ENCODE results near the gene KCNIP3. TPM values are rescaled to one million over a fixed set of nuclear protein-coding genes. Genes with fewer than 3 reads are reported as not detected.
A peak's percentile ranks its signal among the peaks of the same experiment; 100 is the strongest.

KCNIP3 gene
- total RNA-seq, 3 donors from 2014 or later = 3.0 to 12.5 (median 4.1) TPM

- H3K4me3 ChIP-seq = no peak overlapping the region
- no peaks in the 10 kb centered on the region for H3K36me3 ChIP-seq (ENCODE audit: low read depth)
These were observed 47.5 kb downstream of the KCNIP3 start for GRCh38 chr2:95344656-95345055.

GRCh38 chr2:95345081-95345562, 48.0 kb downstream of the KCNIP3 start:
- intact Hi-C loops (cut with DNase I, micrococcal nuclease) = no loop called here
- H3K9me3 ChIP-seq = no peaks in the 10 kb centered on the region
- ATAC-seq = no peak
- no peak for DNase-seq
- no peaks in the 10 kb centered on the region for H3K4me1 ChIP-seq (ENCODE audit: low read depth)
- no peak overlapping the region for H3K4me3 ChIP-seq
- no peak for TF ChIP-seq CTCF (IDR thresholded peaks at IDR 0.05)
- no peaks in the 10 kb centered on the region for H3K36me3 ChIP-seq (ENCODE audit: low read depth)

More at GRCh38 chr2:95344656-95345055, 47.5 kb downstream of the KCNIP3 start:
- H3K4me1 ChIP-seq (ENCODE audit: low read depth) = no peaks in the 10 kb centered on the region
- DNase-seq (no peak), ATAC-seq (no peak)
- no peak for TF ChIP-seq CTCF (IDR thresholded peaks at IDR 0.05)
- no peaks in the 10 kb centered on the region for H3K9me3 ChIP-seq
- intact Hi-C loops (cut with DNase I, micrococcal nuclease) = no loop called here

- peak; percentile 81 for TF ChIP-seq CTCF (IDR thresholded peaks at IDR 0.05)
- intact Hi-C loops (cut with DNase I, micrococcal nuclease) = no loop called here
These were observed 48.5 kb downstream of the KCNIP3 start for GRCh38 chr2:95345563-95346230.

GRCh38 chr2:95346231-95346737, 49.1 kb downstream of the KCNIP3 start:
- H3K9me3 ChIP-seq = no peaks in the 10 kb centered on the region
- intact Hi-C loops (cut with DNase I, micrococcal nuclease) = no loop called here
- ATAC-seq (peak; percentile 84), DNase-seq (peak in 2 of 3 donors; percentile 67 to 84)
- H3K4me3 ChIP-seq = peak overlapping the region; percentile 15
- TF ChIP-seq CTCF (IDR thresholded peaks at IDR 0.05) = no peak
- H3K36me3 ChIP-seq (ENCODE audit: low read depth) = no peaks in the 10 kb centered on the region
- no peaks in the 10 kb centered on the region for H3K4me1 ChIP-seq (ENCODE audit: low read depth)

More at GRCh38 chr2:95345563-95346230, 48.5 kb downstream of the KCNIP3 start:
- no peaks in the 10 kb centered on the region for H3K4me1 ChIP-seq (ENCODE audit: low read depth)
- DNase-seq (peak; percentile 83 to 93 (median 89)), ATAC-seq (peak; percentile 95)
- H3K36me3 ChIP-seq (ENCODE audit: low read depth) = no peaks in the 10 kb centered on the region
- H3K9me3 ChIP-seq = no peaks in the 10 kb centered on the region
- H3K4me3 ChIP-seq = peak overlapping the region; percentile 15

GRCh38 chr2:95346738-95347671, 49.9 kb downstream of the KCNIP3 start:
- no peaks in the 10 kb centered on the region for H3K9me3 ChIP-seq
- ATAC-seq = no peak
- no peak for TF ChIP-seq CTCF (IDR thresholded peaks at IDR 0.05)
- intact Hi-C loops (cut with DNase I, micrococcal nuclease) = no loop called here
- H3K4me1 ChIP-seq (ENCODE audit: low read depth) = no peaks in the 10 kb centered on the region
- DNase-seq = peak in 2 of 3 donors; percentile 10 to 45
- H3K4me3 ChIP-seq = no peak overlapping the region
- no peaks in the 10 kb centered on the region for H3K36me3 ChIP-seq (ENCODE audit: low read depth)

Data from mucosa of descending colon (tissue), 3 donors.